Measurements from ENCODE around the gene MLN.

The MLN gene

GRCh38 chr6:33813990-33814985, 10.5 kb upstream of the MLN start:
- no peak for DNase-seq

DNA sequence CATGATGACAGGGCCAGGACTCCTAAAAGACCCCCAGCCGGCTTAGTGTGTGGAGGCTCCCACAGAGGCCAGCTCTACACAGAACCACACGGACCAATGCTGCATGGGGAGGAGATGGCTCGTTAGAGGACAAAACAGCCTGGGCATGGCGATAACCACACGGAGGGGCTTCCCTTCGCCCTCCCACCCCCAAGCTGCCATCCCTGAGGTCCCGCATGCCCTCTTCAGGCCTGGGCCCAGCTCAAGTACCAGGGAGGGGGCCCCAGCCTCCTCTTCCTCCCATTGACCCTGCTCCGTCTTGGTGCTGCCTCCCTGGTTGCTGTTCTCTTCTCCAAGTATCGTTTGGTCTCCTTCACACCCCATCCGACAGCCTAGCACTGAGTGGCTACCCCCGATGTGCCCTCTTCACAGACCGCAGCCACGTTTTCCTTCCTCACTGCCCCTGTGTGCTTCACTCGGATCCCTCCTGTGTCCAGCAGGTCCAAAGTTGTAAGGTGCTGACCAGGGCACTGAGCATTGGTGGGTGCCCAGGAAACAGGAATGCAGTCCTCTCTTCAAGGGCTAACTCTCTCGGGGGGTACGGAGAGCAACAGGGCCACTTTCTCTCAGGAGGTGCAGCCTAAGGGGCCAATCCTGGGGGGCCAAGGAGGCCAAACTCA, 9.6 kb upstream of the MLN start:
- DNase-seq, result no peak

GRCh38 chr6:33812669-33813068, 8.9 kb upstream of the MLN start:
- DNase-seq, result peak; percentile 78

DNA sequence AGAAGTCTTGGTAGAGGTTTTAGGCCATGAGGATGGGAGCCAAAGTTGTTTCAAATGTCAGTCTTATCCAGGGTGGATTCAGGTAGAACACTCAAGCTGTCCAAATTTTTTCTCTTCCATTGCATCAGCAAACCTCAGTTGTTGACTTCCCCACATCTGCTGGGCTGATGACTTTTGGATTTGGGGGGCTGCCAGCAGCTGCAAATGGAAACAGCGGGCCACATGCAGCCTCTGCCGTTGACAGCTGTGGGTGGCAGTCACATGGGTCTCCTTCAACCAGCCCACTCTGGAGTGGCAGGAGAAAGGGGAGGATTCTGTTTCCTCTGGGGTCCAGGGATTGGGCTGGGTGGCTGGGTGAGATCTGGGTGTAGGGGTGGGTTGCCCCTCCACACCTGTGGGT, 5.8 kb upstream of the MLN start:
- peak; percentile 33 for DNase-seq

DNA sequence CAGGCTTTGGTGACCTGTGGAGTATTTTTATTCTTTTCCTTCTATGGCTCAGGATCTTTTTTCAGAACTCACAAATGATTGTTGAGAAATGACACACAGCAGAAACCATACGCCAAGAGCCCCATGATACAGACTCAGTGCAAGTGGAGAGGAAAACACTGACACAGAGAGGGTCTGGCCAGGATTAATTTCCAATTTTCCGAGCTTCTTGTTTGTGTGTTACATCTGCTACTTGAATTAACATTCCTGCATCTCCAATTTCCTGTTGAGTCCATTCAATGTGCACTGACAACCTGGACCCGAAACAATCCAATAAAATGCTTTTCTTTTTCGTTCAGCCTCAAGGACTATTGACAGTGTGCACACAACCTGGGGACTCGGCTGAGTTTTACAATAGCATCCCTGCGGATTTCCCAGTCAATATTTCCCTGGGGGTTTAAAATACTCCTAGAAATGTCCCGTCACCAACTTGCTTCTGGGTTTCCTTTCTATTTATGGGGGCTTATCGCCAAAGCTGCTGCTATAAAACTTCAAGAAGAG, 4.9 kb upstream of the MLN start:
- DNase-seq, result no peak

- no peak for DNase-seq
These were observed 3.8 kb upstream of the MLN start for GRCh38 chr6:33807606-33808005.

DNA sequence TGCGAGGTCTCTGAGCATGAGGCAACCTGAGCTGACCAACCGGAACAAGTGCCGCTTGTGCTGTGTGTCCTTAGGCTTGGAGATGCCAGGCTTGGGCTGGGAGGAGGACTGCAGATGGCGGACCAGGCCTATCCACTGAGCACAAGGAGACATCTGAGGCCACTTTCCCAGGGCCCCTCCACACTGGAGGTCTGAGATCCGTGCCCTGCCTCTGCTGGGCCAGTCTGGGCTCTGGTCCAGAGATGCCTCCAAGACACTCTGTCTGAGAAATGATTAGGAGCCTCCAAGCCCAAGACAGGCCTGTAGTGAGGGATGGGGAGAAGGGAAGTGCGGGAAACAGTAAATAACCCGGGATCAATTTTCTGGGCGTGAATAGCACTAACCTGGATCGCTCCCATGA, 3.0 kb upstream of the MLN start:
- DNase-seq, result no peak

DNA sequence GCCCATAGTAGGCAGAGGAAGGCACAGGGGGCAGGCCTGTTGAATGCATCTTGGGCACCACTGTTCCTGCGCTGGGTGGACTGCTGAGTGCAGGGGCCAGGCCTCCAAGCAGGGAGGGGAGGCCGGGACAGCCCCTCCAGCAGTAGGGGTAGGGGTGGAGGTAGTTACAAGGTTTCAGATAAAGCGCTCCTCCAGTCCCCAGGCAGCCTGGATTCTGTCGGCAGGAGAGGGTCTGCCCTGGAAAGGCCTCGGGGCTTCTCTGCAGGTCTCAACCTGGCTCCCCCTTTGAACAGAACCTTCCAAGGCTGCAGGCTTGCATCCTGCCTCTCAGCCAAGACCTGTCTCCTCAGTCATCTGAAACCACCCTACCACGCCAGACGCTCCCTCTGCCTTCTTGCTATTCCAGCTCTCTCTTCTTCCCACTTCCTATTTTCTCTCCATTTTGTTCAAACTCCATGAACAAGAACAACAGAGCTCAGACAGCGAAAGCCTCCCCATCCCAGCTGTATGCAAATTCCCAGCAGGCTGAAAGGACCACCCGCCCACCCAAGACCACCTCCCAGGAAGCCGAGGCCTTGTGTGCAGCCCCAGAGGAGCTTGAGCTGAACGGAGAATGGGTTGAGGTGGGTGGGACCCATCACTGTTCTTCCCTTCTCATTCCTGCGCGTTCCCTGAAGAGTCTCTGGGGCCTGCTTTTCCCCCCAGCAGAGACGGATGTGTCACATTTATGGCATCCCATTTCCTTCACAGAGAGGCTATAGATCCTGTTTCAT, 1.4 kb downstream of the MLN start:
- peak; percentile 84 for DNase-seq

DNA sequence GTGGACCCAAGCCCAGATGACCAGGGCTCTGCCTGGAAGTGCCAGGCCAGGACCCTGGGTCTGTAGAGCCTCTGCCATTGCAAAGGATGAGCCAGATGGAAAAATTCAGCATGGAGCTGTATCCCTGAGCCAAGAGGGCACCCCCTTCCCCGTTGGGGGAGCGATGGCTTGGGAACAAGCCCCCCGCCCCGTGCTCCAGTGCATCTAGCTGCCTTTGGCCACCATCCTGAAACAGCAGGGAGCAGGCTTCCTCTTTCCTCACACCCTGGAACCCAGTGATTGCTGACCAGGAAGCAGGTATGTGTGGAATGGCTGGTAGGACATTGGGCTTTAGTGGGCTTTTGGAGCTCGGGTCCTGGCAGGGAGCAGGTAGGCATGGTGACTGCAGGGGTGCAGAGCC, 2.2 kb downstream of the MLN start:
- no peak for DNase-seq

GRCh38 chr6:33800248-33800969, 3.4 kb downstream of the MLN start:
- DNase-seq, result no peak

DNA sequence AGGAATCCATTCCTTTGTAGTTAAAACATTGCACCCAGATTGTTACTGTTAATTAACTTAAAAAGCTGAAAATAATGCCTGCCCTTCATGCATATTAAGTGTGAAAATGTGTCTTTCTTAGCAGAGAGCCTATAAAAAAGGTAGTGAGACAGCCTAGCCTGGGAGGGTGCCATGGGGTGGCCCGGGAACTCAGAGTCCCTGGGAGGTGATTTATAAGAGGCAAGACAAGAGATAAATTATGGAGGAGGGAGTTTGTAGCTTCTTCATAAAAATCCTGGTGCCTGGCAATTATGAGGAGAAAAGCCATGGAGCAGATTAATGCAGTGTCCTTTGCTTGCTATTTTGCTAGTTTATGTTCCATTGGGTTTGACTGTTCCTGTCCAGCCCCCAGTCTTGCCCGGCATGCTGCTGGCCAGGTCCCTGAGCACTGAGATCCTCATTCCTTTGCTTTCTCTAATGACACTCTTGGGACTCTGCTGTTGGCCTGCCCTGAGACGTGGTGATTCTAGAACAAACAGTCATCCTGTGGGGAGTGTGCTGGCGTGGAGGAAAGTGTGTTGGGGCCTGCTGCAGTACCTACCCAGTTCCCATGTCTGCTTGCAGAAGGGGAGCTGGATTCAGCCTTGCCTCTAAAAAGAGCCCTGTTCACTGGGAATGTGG, 4.2 kb downstream of the MLN start:
- peak; percentile 63 for DNase-seq

GRCh38 chr6:33798343-33798848, 5.4 kb downstream of the MLN start:
- DNase-seq, result no peak

DNA sequence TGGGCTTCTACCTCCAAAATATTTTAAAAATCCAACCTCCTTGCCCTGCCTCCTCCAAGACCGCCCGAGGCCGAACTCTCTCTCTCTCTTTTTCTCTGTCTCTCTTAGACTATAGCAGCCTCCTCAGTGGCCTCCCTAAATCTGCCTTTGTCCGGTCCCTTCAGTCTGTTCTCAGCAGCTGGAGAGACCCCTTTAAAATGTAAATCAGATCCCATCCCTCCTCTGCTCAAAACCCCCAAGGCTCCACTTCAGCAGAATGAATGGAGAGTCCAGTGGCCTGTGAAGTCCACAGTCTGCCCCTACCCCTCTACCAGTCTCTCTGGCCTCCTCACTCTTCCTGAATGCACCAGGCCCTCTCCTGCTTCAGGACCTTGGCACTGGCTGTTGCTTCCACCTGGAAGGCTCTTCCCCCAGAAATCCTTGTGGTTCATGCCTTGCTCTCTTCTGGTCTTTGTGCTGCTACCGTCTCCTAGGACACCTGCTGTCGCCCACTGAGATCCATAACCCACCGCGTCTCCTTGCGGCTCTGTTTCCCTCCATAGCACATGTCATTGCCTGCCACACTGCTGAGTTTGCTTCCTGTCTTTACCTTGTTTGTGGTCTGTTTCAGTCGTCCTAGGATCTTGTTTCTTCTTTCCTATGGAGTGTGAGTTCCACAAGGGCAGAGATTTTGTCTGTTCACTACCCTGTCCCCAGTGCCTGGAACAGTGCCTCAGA, 6.0 kb downstream of the MLN start:
- no peak for DNase-seq

- DNase-seq, result no peak
These were observed 8.7 kb downstream of the MLN start for GRCh38 chr6:33794910-33795623.

DNA sequence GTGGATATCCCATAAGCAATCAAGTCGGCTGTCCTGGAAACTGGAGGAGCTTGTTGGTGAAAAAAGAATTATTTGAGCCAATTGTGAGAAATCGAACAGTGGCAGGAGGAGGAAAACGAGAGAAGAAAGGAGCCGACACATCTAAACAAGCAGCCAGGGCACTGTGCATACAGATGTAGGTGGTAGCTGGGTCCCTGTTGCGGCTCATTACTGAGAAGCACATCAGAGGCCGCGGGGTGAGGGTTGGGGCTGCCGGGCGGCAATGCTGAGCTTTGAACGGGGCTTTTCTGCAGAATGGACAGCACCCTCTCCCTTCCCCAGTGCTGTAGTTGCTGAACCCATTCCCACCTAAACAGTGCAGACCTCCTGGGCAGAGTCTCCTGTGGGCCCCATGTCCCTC, 10.8 kb downstream of the MLN start:
- no peak for DNase-seq

DNA sequence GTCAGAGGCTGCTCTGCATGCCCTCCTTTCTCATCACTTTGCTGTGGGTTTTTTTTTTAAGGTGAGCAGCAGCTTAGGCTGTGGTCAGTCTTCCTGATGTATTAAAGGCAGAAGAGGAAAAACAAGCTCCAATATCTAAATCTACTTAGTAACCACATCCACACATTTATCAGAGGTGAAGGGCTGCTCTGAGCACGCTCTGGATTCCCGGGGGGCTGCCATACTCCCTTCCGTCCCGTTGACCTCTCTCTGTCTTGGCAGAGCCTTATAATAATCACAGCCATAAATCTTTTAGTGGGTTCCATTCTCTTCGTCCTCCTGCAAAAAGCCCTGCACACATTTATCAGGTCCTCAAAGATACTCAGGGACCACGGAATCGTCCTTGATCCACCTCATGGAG, 12.2 kb downstream of the MLN start:
- no peak for DNase-seq

GRCh38 chr6:33790910-33791309, 12.9 kb downstream of the MLN start:
- no peak for DNase-seq

GRCh38 chr6:33790379-33790778, 13.4 kb downstream of the MLN start:
- peak; percentile 53 for DNase-seq

GRCh38 chr6:33789550-33789895, 14.3 kb downstream of the MLN start:
- DNase-seq, result no peak

Measured in fibroblast of skin of scalp (primary cell).